Measurements from ENCODE around the gene AK8.
A peak's percentile ranks its signal among the peaks of the same experiment; 100 is the strongest.

AK8 gene

GRCh38 chr9:132813115-132813771 lies 64.8 kb downstream of the AK8 start:
- Mint-ChIP-seq H3K4me1 (peaks cover 11% of the 10 kb centered on the region), H3K4me3 (no peak overlapping the region), H3K9me3 (peaks cover 2% of the 10 kb centered on the region), H3K36me3 (peaks cover 4% of the 10 kb centered on the region), H3K27ac (no peak overlapping the region), H3K27me3 (peaks cover 16% of the 10 kb centered on the region)
- DNase-seq (ENCODE audit: low spot score in 2 of 2), result no peak
- no peak for ATAC-seq (ENCODE audit: low read depth)

GRCh38 chr9:132811985-132812384 lies 66.1 kb downstream of the AK8 start:
- no peak overlapping the region for H3K27ac Mint-ChIP-seq
- ATAC-seq (ENCODE audit: low read depth) (no peak), DNase-seq (ENCODE audit: low spot score in 2 of 2) (no peak)
- peaks cover 16% of the 10 kb centered on the region for H3K27me3 Mint-ChIP-seq
- H3K4me1 Mint-ChIP-seq, result peaks cover 11% of the 10 kb centered on the region
- H3K4me3 Mint-ChIP-seq, result no peak overlapping the region
- H3K9me3 Mint-ChIP-seq, result peaks cover 2% of the 10 kb centered on the region
- peaks cover 4% of the 10 kb centered on the region for H3K36me3 Mint-ChIP-seq

GRCh38 chr9:132810314-132810713 lies 67.8 kb downstream of the AK8 start:
- peaks cover 11% of the 10 kb centered on the region for H3K4me1 Mint-ChIP-seq
- H3K9me3 Mint-ChIP-seq, result no peaks in the 10 kb centered on the region
- peaks cover 1% of the 10 kb centered on the region for H3K36me3 Mint-ChIP-seq
- peaks cover 17% of the 10 kb centered on the region for H3K27me3 Mint-ChIP-seq
- ATAC-seq (ENCODE audit: low read depth) (no peak), DNase-seq (ENCODE audit: low spot score in 2 of 2) (no peak)
- no peak overlapping the region for H3K4me3 Mint-ChIP-seq
- no peak overlapping the region for H3K27ac Mint-ChIP-seq

GRCh38 chr9:132809677-132810271 lies 68.3 kb downstream of the AK8 start:
- Mint-ChIP-seq H3K27ac (peak overlapping the region; percentile 14), H3K4me1 (peaks cover 11% of the 10 kb centered on the region), H3K36me3 (peaks cover 1% of the 10 kb centered on the region), H3K9me3 (no peaks in the 10 kb centered on the region), H3K4me3 (no peak overlapping the region), H3K27me3 (peaks cover 17% of the 10 kb centered on the region)
- DNase-seq (ENCODE audit: low spot score in 2 of 2) (no peak), ATAC-seq (ENCODE audit: low read depth) (no peak)

- H3K9me3 Mint-ChIP-seq, result no peaks in the 10 kb centered on the region
- no peak for DNase-seq (ENCODE audit: low spot score in 2 of 2)
- H3K27me3 Mint-ChIP-seq, result peaks cover 15% of the 10 kb centered on the region
- H3K27ac Mint-ChIP-seq, result no peak overlapping the region
- peaks cover 15% of the 10 kb centered on the region for H3K4me1 Mint-ChIP-seq
- peaks cover 1% of the 10 kb centered on the region for H3K36me3 Mint-ChIP-seq
- no peak overlapping the region for H3K4me3 Mint-ChIP-seq
- ATAC-seq (ENCODE audit: low read depth), result no peak
Measured at GRCh38 chr9:132808645-132809044, 69.4 kb downstream of the AK8 start.

GRCh38 chr9:132806723-132807421 lies 71.2 kb downstream of the AK8 start:
- peaks cover 15% of the 10 kb centered on the region for H3K4me1 Mint-ChIP-seq
- no peaks in the 10 kb centered on the region for H3K9me3 Mint-ChIP-seq
- no peak overlapping the region for H3K27ac Mint-ChIP-seq
- H3K4me3 Mint-ChIP-seq, result no peak overlapping the region
- H3K36me3 Mint-ChIP-seq, result no peaks in the 10 kb centered on the region
- peaks cover 13% of the 10 kb centered on the region for H3K27me3 Mint-ChIP-seq
- ATAC-seq (ENCODE audit: low read depth) (no peak), DNase-seq (ENCODE audit: low spot score in 2 of 2) (no peak)

GRCh38 chr9:132806306-132806705 lies 71.8 kb downstream of the AK8 start:
- peaks cover 15% of the 10 kb centered on the region for H3K4me1 Mint-ChIP-seq
- H3K9me3 Mint-ChIP-seq, result no peaks in the 10 kb centered on the region
- ATAC-seq (ENCODE audit: low read depth) (no peak), DNase-seq (ENCODE audit: low spot score in 2 of 2) (no peak)
- H3K27me3 Mint-ChIP-seq, result peaks cover 13% of the 10 kb centered on the region
- no peak overlapping the region for H3K4me3 Mint-ChIP-seq
- no peak overlapping the region for H3K27ac Mint-ChIP-seq
- H3K36me3 Mint-ChIP-seq, result no peaks in the 10 kb centered on the region

GRCh38 chr9:132804576-132805295 lies 73.3 kb downstream of the AK8 start:
- Mint-ChIP-seq H3K27ac (peak overlapping the region; percentile 28), H3K36me3 (no peaks in the 10 kb centered on the region), H3K4me1 (peaks cover 11% of the 10 kb centered on the region), H3K27me3 (peaks cover 10% of the 10 kb centered on the region), H3K4me3 (peak overlapping the region; percentile 47), H3K9me3 (no peaks in the 10 kb centered on the region)
- DNase-seq (ENCODE audit: low spot score in 2 of 2) (no peak), ATAC-seq (ENCODE audit: low read depth) (peak; percentile 31)

- no peak overlapping the region for H3K4me3 Mint-ChIP-seq
- H3K4me1 Mint-ChIP-seq, result peaks cover 5% of the 10 kb centered on the region
- H3K27me3 Mint-ChIP-seq, result peaks cover 5% of the 10 kb centered on the region
- no peaks in the 10 kb centered on the region for H3K36me3 Mint-ChIP-seq
- ATAC-seq (ENCODE audit: low read depth), result no peak
- no peak overlapping the region for H3K27ac Mint-ChIP-seq
- DNase-seq (ENCODE audit: low spot score in 2 of 2), result no peak
- H3K9me3 Mint-ChIP-seq, result no peaks in the 10 kb centered on the region
Measured at GRCh38 chr9:132802121-132802795, 75.8 kb downstream of the AK8 start.

GRCh38 chr9:132801659-132802058 lies 76.4 kb downstream of the AK8 start:
- H3K4me3 Mint-ChIP-seq, result no peak overlapping the region
- peaks cover 6% of the 10 kb centered on the region for H3K27me3 Mint-ChIP-seq
- no peaks in the 10 kb centered on the region for H3K9me3 Mint-ChIP-seq
- H3K4me1 Mint-ChIP-seq, result peaks cover 5% of the 10 kb centered on the region
- no peaks in the 10 kb centered on the region for H3K36me3 Mint-ChIP-seq
- no peak for ATAC-seq (ENCODE audit: low read depth)
- no peak overlapping the region for H3K27ac Mint-ChIP-seq
- DNase-seq (ENCODE audit: low spot score in 2 of 2), result no peak

- ATAC-seq (ENCODE audit: low read depth), result peak; percentile 89
- no peaks in the 10 kb centered on the region for H3K36me3 Mint-ChIP-seq
- DNase-seq (ENCODE audit: low spot score in 2 of 2), result peak; percentile 53 to 56
- H3K4me1 Mint-ChIP-seq, result peaks cover 5% of the 10 kb centered on the region
- no peaks in the 10 kb centered on the region for H3K9me3 Mint-ChIP-seq
- H3K27ac Mint-ChIP-seq, result no peak overlapping the region
- H3K4me3 Mint-ChIP-seq, result no peak overlapping the region
- H3K27me3 Mint-ChIP-seq, result peaks cover 5% of the 10 kb centered on the region
Measured at GRCh38 chr9:132800038-132800648, 77.9 kb downstream of the AK8 start.

GRCh38 chr9:132798817-132799790 lies 79.0 kb downstream of the AK8 start:
- ATAC-seq (ENCODE audit: low read depth) (no peak), DNase-seq (ENCODE audit: low spot score in 2 of 2) (no peak)
- H3K4me1 Mint-ChIP-seq, result no peaks in the 10 kb centered on the region
- H3K36me3 Mint-ChIP-seq, result no peaks in the 10 kb centered on the region
- H3K27me3 Mint-ChIP-seq, result peaks cover 8% of the 10 kb centered on the region
- H3K27ac Mint-ChIP-seq, result no peak overlapping the region
- H3K4me3 Mint-ChIP-seq, result no peak overlapping the region
- H3K9me3 Mint-ChIP-seq, result no peaks in the 10 kb centered on the region
